Brain microvascular endothelial cell (primary cell): ENCODE measurements around the gene EZR.
A peak's percentile ranks its signal among the peaks of the same experiment; 100 is the strongest.

Experiments used
- DNase-seq: peaks from one replicate; pipeline ENCODE4 v3.0.0-alpha.2; 2020
- H3K27ac ChIP-seq: fragments of 250-450 bp; sonication (Bioruptor Pico); 2 replicates; pipeline ENCODE4 v1.5.1; 2020; ENCODE audit warnings: mild to moderate bottlenecking, moderate library complexity
- H3K27me3 ChIP-seq: fragments of 250-450 bp; sonication (Bioruptor Pico); replicated peaks from 2 replicates; pipeline ENCODE4 v1.5.1; 2020; ENCODE audit warnings: mild to moderate bottlenecking
- H3K36me3 ChIP-seq: fragments of 250-450 bp; sonication (Bioruptor Pico); replicated peaks from 2 replicates; pipeline ENCODE4 v1.5.1; 2020; ENCODE audit warnings: mild to moderate bottlenecking
- H3K4me3 ChIP-seq: 2 replicates; pipeline ENCODE4 v1.5.1; 2011; ENCODE audit warnings: low read depth, mild to moderate bottlenecking, control low read depth, low read length, moderate library complexity
- CTCF ChIP-seq: IDR thresholded peaks from 2 replicates; pipeline ENCODE4 v1.5.1; 2011; ENCODE audit warnings: low read depth, mild to moderate bottlenecking, moderate library complexity, low read length, control low read depth, inconsistent platforms; ENCODE audit errors: missing control alignments
- in situ Hi-C: cut with HindIII; loops from 2 replicates; pipeline ENCODE4 v1.10.0; 2017; ENCODE audit warnings: low sequenced_read_pairs, low pct_ligation_motif_present

Gene EZR

GRCh38 chr6:158799051-158799792, 19.9 kb downstream of the EZR start:
- in situ Hi-C loops = no loop called here
- no peak overlapping the region for H3K27ac ChIP-seq
- no peaks in the 10 kb centered on the region for H3K36me3 ChIP-seq
- peak; percentile 28 for TF ChIP-seq CTCF
- no peaks in the 10 kb centered on the region for H3K27me3 ChIP-seq
- H3K4me3 ChIP-seq = no peak overlapping the region
- DNase-seq = peak; percentile 27

DNA sequence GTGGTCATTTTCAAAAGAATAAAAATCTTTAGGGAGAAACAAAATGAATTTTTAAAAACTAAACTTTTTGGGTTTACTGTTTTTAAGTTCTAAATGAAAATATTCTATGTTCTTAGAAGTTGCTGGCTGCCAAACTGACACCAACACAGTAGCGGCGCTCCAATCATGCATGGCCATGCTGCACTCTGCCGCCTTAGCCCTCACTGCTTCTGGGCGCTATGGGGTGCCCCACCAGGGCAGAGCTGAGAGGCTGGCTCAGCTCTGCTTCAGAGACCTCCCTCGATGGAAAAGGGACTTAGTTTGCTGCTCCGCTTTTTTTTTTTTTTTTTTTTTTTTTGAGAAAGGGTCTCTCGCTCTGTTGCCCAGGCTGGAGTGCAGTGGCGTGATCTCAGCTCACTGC, 20.9 kb downstream of the EZR start:
- H3K4me3 ChIP-seq = no peak overlapping the region
- no peak for DNase-seq
- no peaks in the 10 kb centered on the region for H3K36me3 ChIP-seq
- H3K27ac ChIP-seq = peak overlapping the region; percentile 51
- in situ Hi-C loops = no loop called here
- TF ChIP-seq CTCF = no peak
- H3K27me3 ChIP-seq = no peaks in the 10 kb centered on the region

DNA sequence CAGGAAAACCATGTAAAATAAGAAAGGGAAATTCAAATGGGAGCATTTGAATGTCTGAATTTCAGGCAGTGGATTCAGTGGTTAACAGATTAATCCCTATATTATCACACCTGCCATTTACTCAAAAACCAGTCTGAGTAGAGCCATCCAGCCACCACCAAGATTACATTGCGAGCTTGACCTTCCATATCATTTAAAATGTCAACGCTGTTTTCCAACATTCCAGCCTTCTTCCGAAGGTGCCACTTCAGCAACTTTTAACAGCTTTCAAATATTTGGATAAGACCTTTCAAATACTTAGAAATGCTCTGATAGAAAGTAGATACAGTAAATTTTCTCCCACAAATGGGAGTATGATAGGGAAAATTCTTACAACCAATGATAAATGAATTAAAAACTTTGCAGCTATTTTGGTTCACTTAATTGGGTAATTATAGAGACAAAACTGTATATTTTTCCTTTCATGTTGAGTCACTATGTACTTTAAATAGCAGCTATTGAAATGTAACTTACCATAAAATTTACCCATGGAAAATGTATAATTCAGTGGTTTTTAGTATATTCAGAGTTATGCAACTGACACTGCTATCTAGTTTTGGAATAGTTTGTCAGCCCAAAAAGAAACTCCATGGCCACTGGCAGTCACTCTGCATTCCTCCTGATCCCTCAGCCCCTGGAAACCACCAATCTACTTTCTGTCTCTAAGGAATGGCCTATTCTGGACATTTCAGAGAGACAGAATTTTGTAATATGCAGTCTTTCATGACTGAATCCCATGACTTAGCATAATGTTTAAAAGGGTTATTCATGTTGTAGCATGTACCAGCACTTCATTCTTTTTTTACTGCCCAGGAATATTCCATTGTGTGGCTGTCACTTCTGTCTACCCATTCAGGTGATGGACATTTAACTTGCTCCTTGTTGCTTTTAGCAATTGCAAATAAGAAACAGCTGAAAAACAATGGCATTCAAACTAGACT, 21.5 kb downstream of the EZR start:
- H3K36me3 ChIP-seq = no peaks in the 10 kb centered on the region
- no peaks in the 10 kb centered on the region for H3K27me3 ChIP-seq
- H3K4me3 ChIP-seq = no peak overlapping the region
- in situ Hi-C loops = no loop called here
- peak overlapping the region; percentile 51 for H3K27ac ChIP-seq
- TF ChIP-seq CTCF = no peak
- peak; percentile 54 for DNase-seq

DNA sequence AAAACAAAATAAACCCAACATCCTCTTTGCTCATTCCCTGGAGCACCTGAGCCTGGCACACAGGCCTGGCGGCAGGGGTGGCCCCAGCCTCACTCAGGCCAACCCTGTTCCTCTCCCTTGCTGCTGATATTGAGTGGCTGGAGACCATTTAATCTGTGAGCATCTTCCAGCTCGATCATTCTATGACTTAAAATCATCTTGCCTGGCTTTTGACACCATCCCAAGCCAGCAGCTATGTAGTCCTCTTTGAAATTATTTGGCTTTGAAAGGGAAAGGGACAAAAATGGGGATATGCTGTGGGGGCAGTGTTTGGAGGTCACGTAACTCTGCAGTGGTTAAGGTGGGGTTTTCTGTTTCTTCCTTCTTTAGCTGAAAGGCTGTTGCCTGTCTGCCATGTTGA, 22.8 kb downstream of the EZR start:
- in situ Hi-C loops = no loop called here
- no peak for TF ChIP-seq CTCF
- no peaks in the 10 kb centered on the region for H3K27me3 ChIP-seq
- no peak overlapping the region for H3K4me3 ChIP-seq
- H3K36me3 ChIP-seq = no peaks in the 10 kb centered on the region
- H3K27ac ChIP-seq = no peak overlapping the region
- DNase-seq = no peak

DNA sequence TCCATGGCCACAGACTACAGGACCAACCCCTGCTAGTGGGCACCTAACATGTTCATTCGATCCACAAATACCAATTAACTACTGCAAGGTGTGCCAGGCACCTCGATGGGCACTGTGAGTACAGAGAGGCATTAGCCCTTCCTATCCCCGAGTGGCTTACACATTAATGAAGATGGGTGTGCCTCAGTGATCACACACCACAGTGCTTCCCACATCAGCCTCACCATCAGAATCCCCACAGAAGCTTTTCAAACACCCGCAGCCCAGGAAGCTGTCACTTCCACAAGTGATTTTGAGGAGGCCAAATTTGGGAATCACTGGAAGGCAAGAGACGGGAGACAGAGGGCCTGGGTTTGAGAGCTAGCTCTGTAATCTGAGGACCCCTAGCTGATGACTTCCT, 23.7 kb downstream of the EZR start:
- TF ChIP-seq CTCF = no peak
- no peaks in the 10 kb centered on the region for H3K27me3 ChIP-seq
- no peak overlapping the region for H3K27ac ChIP-seq
- no peak overlapping the region for H3K4me3 ChIP-seq
- in situ Hi-C loops = no loop called here
- DNase-seq = no peak
- H3K36me3 ChIP-seq = no peaks in the 10 kb centered on the region
